Vagina (tissue), 2 donors: ENCODE measurements around the gene TSPEAR. TPM values are rescaled to one million over a fixed set of nuclear protein-coding genes. Genes with fewer than 3 reads are reported as not detected.

Experiments
- DNase-seq, 2 donors: peaks; one replicate each; pipeline ENCODE4 v3.0.0-alpha.2; 2017; ENCODE audit errors: extremely low spot score in 2 of 2
- H3K27ac ChIP-seq: fragments of 200-600 bp; sonication (generic); one replicate; pipeline ENCODE4 v1.5.1; 2019
- H3K27me3 ChIP-seq: fragments of 200-600 bp; sonication (generic); one replicate; pipeline ENCODE4 v1.5.1; 2019
- H3K36me3 ChIP-seq, 2 donors: fragments of 200-600 bp; sonication (generic); one replicate each; pipeline ENCODE4 v1.5.1; 2017 to 2019
- H3K4me1 ChIP-seq: fragments of 200-600 bp; sonication (generic); one replicate; pipeline ENCODE4 v1.5.1; 2019
- H3K4me3 ChIP-seq, 2 donors: fragments of 200-600 bp; sonication (generic); 1 replicate in 1 of 2; 2 replicates in 1 of 2; pipeline ENCODE4 v1.5.1; 2016 to 2019
- H3K9me3 ChIP-seq: fragments of 200-600 bp; sonication (generic); one replicate; pipeline ENCODE4 v1.5.1; 2019
- POLR2A ChIP-seq, 2 donors: fragments of 450-650 bp; IDR thresholded peaks; one replicate each; pipeline ENCODE4 v1.6.1; 2017; ENCODE audit warnings: antibody characterized with exemption in 2 of 2, mild to moderate bottlenecking in 2 of 2, moderate library complexity in 2 of 2
- POLR2AphosphoS5 ChIP-seq, 2 donors: sonication (generic); formaldehyde crosslinking; IDR thresholded peaks; one replicate each; pipeline ENCODE4 v1.9.0; 2017; ENCODE audit warnings: antibody characterized with exemption in 2 of 2, mild to moderate bottlenecking in 2 of 2, low read depth in 1 of 2; ENCODE audit not compliant: insufficient read depth in 1 of 2
- intact Hi-C: fragments of 100-400 bp; cut with DNase I; formaldehyde crosslinking; loops from one replicate; pipeline ENCODE4 v1.15.1; 2023
- total RNA-seq: library from RNA; depleted of rRNA; stranded (reverse); fragments of >200 nt; gene quantifications from one replicate; pipeline ENCODE4 v1.2.3, GENCODE V29; 2016
- TF ChIP-seq, protein P1 (sequence below), 3 experiments: fragments of 450-650 bp in 2 of 3; fragments of 200-600 bp in 1 of 3; sonication (generic) in 1 of 3; IDR thresholded peaks; one replicate each; pipeline ENCODE4 v1.5.1; 2017 to 2019; ENCODE audit warnings: antibody characterized with exemption in 3 of 3, mild to moderate bottlenecking in 2 of 3, moderate library complexity in 2 of 3

TSPEAR gene
- total RNA-seq, 1 donor from 2014 or later, result not detected

GRCh38 chr21:44527983-44528633 lies 183.3 kb downstream of the TSPEAR start:
- intact Hi-C loops, result no loop called here
- Histone ChIP-seq H3K27ac (no peak overlapping the region), H3K27me3 (no peaks in the 10 kb centered on the region), H3K36me3 (no peaks in the 10 kb centered on the region), H3K4me3 (no peak overlapping the region), H3K4me1 (no peaks in the 10 kb centered on the region), H3K9me3 (no peaks in the 10 kb centered on the region)
- no peak for DNase-seq
- TF ChIP-seq, protein P1, sequence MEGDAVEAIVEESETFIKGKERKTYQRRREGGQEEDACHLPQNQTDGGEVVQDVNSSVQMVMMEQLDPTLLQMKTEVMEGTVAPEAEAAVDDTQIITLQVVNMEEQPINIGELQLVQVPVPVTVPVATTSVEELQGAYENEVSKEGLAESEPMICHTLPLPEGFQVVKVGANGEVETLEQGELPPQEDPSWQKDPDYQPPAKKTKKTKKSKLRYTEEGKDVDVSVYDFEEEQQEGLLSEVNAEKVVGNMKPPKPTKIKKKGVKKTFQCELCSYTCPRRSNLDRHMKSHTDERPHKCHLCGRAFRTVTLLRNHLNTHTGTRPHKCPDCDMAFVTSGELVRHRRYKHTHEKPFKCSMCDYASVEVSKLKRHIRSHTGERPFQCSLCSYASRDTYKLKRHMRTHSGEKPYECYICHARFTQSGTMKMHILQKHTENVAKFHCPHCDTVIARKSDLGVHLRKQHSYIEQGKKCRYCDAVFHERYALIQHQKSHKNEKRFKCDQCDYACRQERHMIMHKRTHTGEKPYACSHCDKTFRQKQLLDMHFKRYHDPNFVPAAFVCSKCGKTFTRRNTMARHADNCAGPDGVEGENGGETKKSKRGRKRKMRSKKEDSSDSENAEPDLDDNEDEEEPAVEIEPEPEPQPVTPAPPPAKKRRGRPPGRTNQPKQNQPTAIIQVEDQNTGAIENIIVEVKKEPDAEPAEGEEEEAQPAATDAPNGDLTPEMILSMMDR (IDR thresholded peaks at IDR 0.05), result no peak
- TF ChIP-seq POLR2AphosphoS5 (IDR thresholded peaks at IDR 0.05; ENCODE audit: insufficient read depth in 1 of 2, low read depth in 1 of 2) (no peak), POLR2A (IDR thresholded peaks at IDR 0.05) (no peak)

DNA sequence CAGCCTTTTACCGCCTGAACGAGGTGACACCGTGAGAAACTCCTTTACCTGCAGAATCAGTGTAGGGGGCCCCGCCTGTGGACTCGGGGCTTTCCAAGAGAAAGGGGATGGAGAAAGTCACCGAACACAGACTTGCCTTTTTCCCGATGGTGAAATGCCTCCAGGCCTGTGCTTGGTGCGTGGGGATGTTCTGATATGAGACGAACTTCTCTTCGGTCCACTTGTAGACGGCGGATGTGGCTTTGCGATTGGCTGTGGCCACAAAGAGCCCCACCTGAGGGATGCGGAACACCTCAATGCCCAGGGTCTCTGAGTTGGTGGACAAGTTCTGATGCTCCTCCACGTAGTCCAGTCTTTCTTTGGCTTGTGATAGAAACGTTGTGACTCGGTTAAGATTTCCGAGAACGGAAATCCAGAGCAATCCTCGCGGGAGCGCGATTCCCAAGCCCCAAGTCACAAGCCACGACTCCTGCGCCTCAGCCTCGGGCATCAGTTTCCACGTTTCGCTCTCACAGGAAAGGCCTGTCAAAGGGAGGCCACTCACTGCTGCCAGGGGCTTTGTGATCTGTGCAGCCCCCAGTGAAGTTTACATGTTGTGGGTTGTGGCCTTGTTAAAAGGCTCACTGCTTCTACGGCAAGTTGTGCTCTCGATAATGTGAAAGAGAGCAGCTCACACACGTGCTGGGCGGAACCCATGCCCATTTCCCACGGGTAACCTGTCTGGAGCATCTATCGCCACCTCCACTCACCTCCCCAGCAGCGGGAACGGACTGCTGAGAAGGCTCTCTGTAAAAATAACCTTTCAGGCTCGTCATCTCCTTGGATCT lies 184.0 kb downstream of the TSPEAR start:
- H3K4me3 ChIP-seq, result no peak overlapping the region
- no peak for DNase-seq
- no peaks in the 10 kb centered on the region for H3K27me3 ChIP-seq
- H3K9me3 ChIP-seq, result no peaks in the 10 kb centered on the region
- TF ChIP-seq POLR2A (IDR thresholded peaks at IDR 0.05) (no peak), POLR2AphosphoS5 (IDR thresholded peaks at IDR 0.05; ENCODE audit: insufficient read depth in 1 of 2, low read depth in 1 of 2) (no peak)
- TF ChIP-seq, protein P1 (IDR thresholded peaks at IDR 0.05), result no peak
- no peak overlapping the region for H3K27ac ChIP-seq
- H3K36me3 ChIP-seq, result no peaks in the 10 kb centered on the region
- H3K4me1 ChIP-seq, result no peaks in the 10 kb centered on the region
- intact Hi-C loops, result no loop called here

- no peak overlapping the region for H3K27ac ChIP-seq
- intact Hi-C loops, result no loop called here
- no peak overlapping the region for H3K4me3 ChIP-seq
- H3K4me1 ChIP-seq, result no peaks in the 10 kb centered on the region
- TF ChIP-seq, protein P1 (IDR thresholded peaks at IDR 0.05), result no peak
- TF ChIP-seq POLR2A (IDR thresholded peaks at IDR 0.05), result no peak
- TF ChIP-seq POLR2AphosphoS5 (IDR thresholded peaks at IDR 0.05; ENCODE audit: insufficient read depth in 1 of 2, low read depth in 1 of 2), result no peak
- H3K9me3 ChIP-seq, result no peaks in the 10 kb centered on the region
- H3K27me3 ChIP-seq, result no peaks in the 10 kb centered on the region
- DNase-seq, result no peak
- no peaks in the 10 kb centered on the region for H3K36me3 ChIP-seq
Observed at GRCh38 chr21:44526096-44526997, 185.0 kb downstream of the TSPEAR start.

GRCh38 chr21:44525391-44526095 lies 185.8 kb downstream of the TSPEAR start:
- Histone ChIP-seq H3K9me3 (no peaks in the 10 kb centered on the region), H3K4me3 (no peak overlapping the region), H3K27ac (no peak overlapping the region), H3K4me1 (no peaks in the 10 kb centered on the region), H3K27me3 (no peaks in the 10 kb centered on the region), H3K36me3 (no peaks in the 10 kb centered on the region)
- intact Hi-C loops, result no loop called here
- TF ChIP-seq, protein P1 (IDR thresholded peaks at IDR 0.05), result no peak
- TF ChIP-seq POLR2AphosphoS5 (IDR thresholded peaks at IDR 0.05; ENCODE audit: insufficient read depth in 1 of 2, low read depth in 1 of 2), result no peak
- TF ChIP-seq POLR2A (IDR thresholded peaks at IDR 0.05), result no peak
- DNase-seq, result no peak
